H1 (cell line): ENCODE data around the gene TRABD2A. TPM values are rescaled to one million over a fixed set of nuclear protein-coding genes. Genes with fewer than 3 reads are reported as not detected.

Experiments
- CREB1 ChIP-seq: IDR thresholded peaks from 2 replicates; pipeline ENCODE4 v1.6.1; 2012; ENCODE audit warnings: inconsistent platforms
- CTCF ChIP-seq, 3 experiments: IDR thresholded peaks; 1 replicate in 2 of 3; 2 replicates in 1 of 3; pipeline versions ENCODE4 v1.5.1 to v1.6.1; 2011; ENCODE audit warnings: low read length in 3 of 3, mild to moderate bottlenecking in 3 of 3, inconsistent platforms in 2 of 3, low read depth in 1 of 3, moderate library complexity in 1 of 3; ENCODE audit not compliant: insufficient read depth in 1 of 3; ENCODE audit errors: control extremely low read depth in 1 of 3
- E2F6 ChIP-seq: IDR thresholded peaks from 2 replicates; pipeline ENCODE4 v1.6.1; 2012; ENCODE audit warnings: inconsistent platforms
- EP300 ChIP-seq, 2 experiments: IDR thresholded peaks; 1 replicate in 1 of 2; 2 replicates in 1 of 2; pipeline ENCODE4 v1.6.1; 2011 to 2012; ENCODE audit warnings: low read depth in 2 of 2, low read length in 2 of 2, mild to moderate bottlenecking in 2 of 2, borderline replicate concordance in 1 of 2, inconsistent platforms in 1 of 2, moderate library complexity in 1 of 2
- EZH2 ChIP-seq: fragments of 200-600 bp; sonication (generic); IDR thresholded peaks from 2 replicates; pipeline ENCODE4 v1.7.1; 2012; ENCODE audit warnings: low read depth, mild to moderate bottlenecking, moderate library complexity, low read length, inconsistent platforms; ENCODE audit not compliant: severe bottlenecking
- KDM1A ChIP-seq: fragments of 200-600, 300-600 bp; sonication (generic); IDR thresholded peaks from 2 replicates; pipeline ENCODE4 v1.7.1; 2016; ENCODE audit warnings: mild to moderate bottlenecking, low read length, borderline replicate concordance
- KDM4A ChIP-seq: IDR thresholded peaks from one replicate; pipeline ENCODE4 v1.7.1; 2012; ENCODE audit warnings: low read depth, mild to moderate bottlenecking, moderate library complexity, low read length, inconsistent platforms; ENCODE audit not compliant: severe bottlenecking
- MAFK ChIP-seq: IDR thresholded peaks from 2 replicates; pipeline ENCODE4 v1.6.1; 2012; ENCODE audit warnings: low read depth, mild to moderate bottlenecking, improper control_type of control experiment, low read length
- MAX ChIP-seq: IDR thresholded peaks from 2 replicates; pipeline ENCODE4 v1.6.1; 2012; ENCODE audit warnings: inconsistent platforms
- NANOG ChIP-seq: IDR thresholded peaks from 2 replicates; pipeline ENCODE4 v1.6.1; 2011; ENCODE audit warnings: low read length, low read depth, mild to moderate bottlenecking, inconsistent platforms; ENCODE audit not compliant: insufficient read depth, poor library complexity, severe bottlenecking
- RAD21 ChIP-seq, 2 experiments: IDR thresholded peaks in 1 of 2; conservative IDR thresholded peaks in 1 of 2; 2 replicates each; pipeline ENCODE4 v1.6.1; 2011; ENCODE audit warnings: low read depth in 2 of 2, low read length in 2 of 2, improper control_type of control experiment in 1 of 2, inconsistent platforms in 1 of 2, mild to moderate bottlenecking in 1 of 2, moderate library complexity in 1 of 2
- SIN3A ChIP-seq, 2 experiments: IDR thresholded peaks in 1 of 2; conservative IDR thresholded peaks in 1 of 2; 2 replicates each; pipeline ENCODE4 v1.6.1; 2011 to 2012; ENCODE audit warnings: low read length in 2 of 2, improper control_type of control experiment in 1 of 2, low read depth in 1 of 2, mild to moderate bottlenecking in 1 of 2
- SRF ChIP-seq: IDR thresholded peaks from 2 replicates; pipeline ENCODE4 v1.6.1; 2011; ENCODE audit warnings: mild to moderate bottlenecking, low read depth, low read length, moderate library complexity
- polyA plus RNA-seq, 7 experiments: library from polyadenylated mRNA; depleted of rRNA in 3 of 7; stranded (reverse) in 5 of 7; unstranded in 2 of 7; fragments of >200 nt in 5 of 7; fragments of 200-250 nt in 2 of 7; gene quantifications; 1 replicate in 5 of 7; 2 replicates in 1 of 7; 4 replicates in 1 of 7; pipeline versions ENCODE4 v1.2.1 to v1.2.3, GENCODE V29; 2011 to 2013; ENCODE audit warnings: missing spikeins in 2 of 7, mixed read lengths in 2 of 7
- total RNA-seq: library from RNA; stranded (reverse); fragmentation: NEBNext Ultra II Directional; extraction: Animal tissue kit (Norgen Biotek cat#: 25700); gene quantifications from 2 replicates; pipeline ENCODE4 v1.2.1, GENCODE V29; 2021

The TRABD2A gene
- total and polyA plus RNA-seq, 2 of the 8 experiments (the other 6 are each of a cell fraction or from before 2014, with no cell fraction given) = 17.3 to 18.6 TPM

- TF ChIP-seq EP300 (IDR thresholded peaks at IDR 0.05; ENCODE audit: borderline replicate concordance in 1 of 2, low read depth in 2 of 2, low read length in 2 of 2) = peak in 1 of 2 experiments; percentile 37; a peak in 1 of 3 replicates
- no peak for TF ChIP-seq EZH2
- TF ChIP-seq NANOG = peak; percentile 52
- peak; percentile 80 for TF ChIP-seq CREB1
- no peak for TF ChIP-seq SRF
- TF ChIP-seq MAFK = no peak
- peak; percentile 87 for TF ChIP-seq MAX
- TF ChIP-seq KDM1A = peak; percentile 48; the same call in 1 of the 2 replicates
- peak; percentile 96 to 99 (median 97) for TF ChIP-seq CTCF (IDR thresholded peaks at IDR 0.05; ENCODE audit: control extremely low read depth in 1 of 3, insufficient read depth in 1 of 3, low read depth in 1 of 3, low read length in 3 of 3)
- peak; percentile 75 for TF ChIP-seq E2F6
- TF ChIP-seq KDM4A = peak; percentile 54
- peak; percentile 81 to 89 for TF ChIP-seq RAD21 (IDR thresholded peaks at IDR 0.05 in 1 of 2, conservative IDR thresholded peaks at IDR 0.05 in 1 of 2; ENCODE audit: low read depth in 2 of 2, low read length in 2 of 2)
- TF ChIP-seq SIN3A (conservative IDR thresholded peaks at IDR 0.05 in 1 of 2, IDR thresholded peaks at IDR 0.05 in 1 of 2; ENCODE audit: low read depth in 1 of 2, low read length in 2 of 2) = peak; percentile 63 to 90; a peak in 2 of 4 replicates
These were observed 45.0 kb upstream of the TRABD2A start (continued) for GRCh38 chr2:84925724-84926376.
